Endothelial cell of umbilical vein (primary cell): ENCODE measurements around the gene SOD3. TPM values are rescaled to one million over a fixed set of nuclear protein-coding genes. Genes with fewer than 3 reads are reported as not detected.

Experiments
- BruUV-seq: library from RNA; stranded (reverse); fragments of 400-500 nt; replicated peaks from 2 replicates; lab custom pipeline; 2021; lab: Mats Ljungman, UMichigan
- CTCF ChIA-PET: fragments of 300-600, 350-600 bp; sonication (Branson Sonifier 250); formaldehyde crosslinking; loops from one replicate; lab custom pipeline; 2021; ENCODE audit warnings: antibody characterized with exemption, inconsistent platforms; lab: Charles Lee
- POLR2A ChIA-PET: fragments of 300-600, 350-600 bp; sonication (Branson Sonifier 250); formaldehyde crosslinking; loops from one replicate; lab custom pipeline; 2021; ENCODE audit warnings: antibody characterized with exemption, inconsistent platforms; lab: Charles Lee
- DNase-seq: peaks from one replicate; pipeline ENCODE4 v3.0.0-alpha.2; 2011; ENCODE audit warnings: low read depth, low spot score
- FAIRE-seq: peaks from 2 replicates; lab custom pipeline; 2011; peaks lifted over from hg19 to GRCh38; lab: Jason Lieb, UNC
- H2AFZ ChIP-seq: 2 replicates; pipeline ENCODE4 v1.6.0; 2012; ENCODE audit warnings: low read depth, low read length, control low read depth, inconsistent platforms
- H3K27ac ChIP-seq: 2 replicates; pipeline ENCODE4 v1.5.1; 2011; ENCODE audit warnings: low read depth, mild to moderate bottlenecking, control low read depth, low read length, moderate library complexity; ENCODE audit not compliant: insufficient read depth
- H3K27me3 ChIP-seq, 2 experiments: 2 replicates each; pipeline versions ENCODE4 v1.6.0 to v1.6.1; 2011; ENCODE audit warnings: low read length in 2 of 2, mixed read lengths in 1 of 2; ENCODE audit not compliant: control insufficient read depth in 2 of 2, insufficient read depth in 2 of 2
- H3K36me3 ChIP-seq, 2 experiments: 2 replicates in 1 of 2; 3 replicates in 1 of 2; pipeline ENCODE4 v1.5.1; 2011; ENCODE audit warnings: low read length in 2 of 2, mild to moderate bottlenecking in 1 of 2, moderate library complexity in 1 of 2; ENCODE audit not compliant: control insufficient read depth in 2 of 2, insufficient read depth in 2 of 2; ENCODE audit errors: extremely low read depth in 1 of 2
- H3K4me1 ChIP-seq: 3 replicates; pipeline ENCODE4 v1.5.1; 2011; ENCODE audit warnings: mild to moderate bottlenecking, low read length; ENCODE audit not compliant: control insufficient read depth, insufficient read depth; ENCODE audit errors: extremely low read depth
- H3K4me2 ChIP-seq: 2 replicates; pipeline ENCODE4 v1.6.1; 2011; ENCODE audit warnings: low read length, control low read depth, mixed read lengths; ENCODE audit not compliant: insufficient read depth
- H3K4me3 ChIP-seq, 3 experiments: fragments of 200-600 bp in 1 of 3; sonication (generic), shearing (Covaris generic) in 1 of 3; replicated peaks in 1 of 3; 2 replicates each; pipeline ENCODE4 v1.5.1; 2011 to 2016; ENCODE audit warnings: control low read depth in 3 of 3, low read length in 3 of 3, mild to moderate bottlenecking in 2 of 3, inconsistent platforms in 1 of 3, low read depth in 1 of 3, moderate library complexity in 1 of 3; ENCODE audit not compliant: insufficient read depth in 1 of 3
- H3K79me2 ChIP-seq: 2 replicates; pipeline ENCODE4 v1.6.0; 2012; ENCODE audit warnings: low read length, inconsistent platforms; ENCODE audit not compliant: control insufficient read depth, insufficient read depth
- H3K9ac ChIP-seq: replicated peaks from 2 replicates; pipeline ENCODE3; 2011; ENCODE audit warnings: low read length, control low read depth; ENCODE audit not compliant: insufficient read depth; ENCODE audit errors: extremely low read depth
- H3K9me1 ChIP-seq: replicated peaks from 3 replicates; pipeline ENCODE4 v1.6.0; 2011; ENCODE audit warnings: mild to moderate bottlenecking, low read length; ENCODE audit not compliant: control insufficient read depth, insufficient read depth; ENCODE audit errors: extremely low read depth
- H3K9me3 ChIP-seq: replicated peaks from 2 replicates; pipeline ENCODE4 v1.5.1; 2012; ENCODE audit warnings: low read length, inconsistent platforms; ENCODE audit not compliant: control insufficient read depth, insufficient read depth
- H4K20me1 ChIP-seq: replicated peaks from 2 replicates; pipeline ENCODE3; 2011; ENCODE audit warnings: mild to moderate bottlenecking, low read length; ENCODE audit not compliant: control insufficient read depth, insufficient read depth; ENCODE audit errors: extremely low read depth
- CTCF ChIP-seq, 2 donors: IDR thresholded peaks; 1 replicate in 1 of 2; 2 replicates in 1 of 2; pipeline ENCODE4 v1.5.1; 2011; ENCODE audit warnings: low read length in 2 of 2, mild to moderate bottlenecking in 2 of 2, moderate library complexity in 2 of 2, control low read depth in 1 of 2, inconsistent platforms in 1 of 2, low read depth in 1 of 2; ENCODE audit not compliant: insufficient read depth in 1 of 2; ENCODE audit errors: extremely low read depth in 1 of 2
- EZH2 ChIP-seq: IDR thresholded peaks from 2 replicates; pipeline ENCODE4 v1.6.1; 2012; ENCODE audit warnings: borderline replicate concordance, low read depth, mild to moderate bottlenecking, moderate library complexity, low read length, inconsistent platforms; ENCODE audit not compliant: severe bottlenecking
- FOS ChIP-seq: IDR thresholded peaks from 2 replicates; pipeline ENCODE4 v1.6.1; 2011; ENCODE audit warnings: mild to moderate bottlenecking, low read length, moderate library complexity, borderline replicate concordance; ENCODE audit not compliant: insufficient read depth
- GATA2 ChIP-seq: IDR thresholded peaks from 2 replicates; pipeline ENCODE4 v1.7.0; 2011; ENCODE audit warnings: low read depth, mild to moderate bottlenecking, moderate library complexity, mixed read lengths, low read length; ENCODE audit not compliant: insufficient read length, insufficient read depth
- JUN ChIP-seq: IDR thresholded peaks from 2 replicates; pipeline ENCODE4 v1.6.1; 2011; ENCODE audit warnings: borderline replicate concordance, low read depth; ENCODE audit not compliant: insufficient read length, insufficient read depth
- MAX ChIP-seq: IDR thresholded peaks from 2 replicates; pipeline ENCODE4 v1.6.1; 2011; ENCODE audit not compliant: insufficient read depth, insufficient read length
- MYC ChIP-seq: IDR thresholded peaks from one replicate; pipeline ENCODE4 v1.6.1; 2011; ENCODE audit warnings: mild to moderate bottlenecking, low read depth, low read length
- POLR2A ChIP-seq: IDR thresholded peaks from 2 replicates; pipeline ENCODE4 v1.6.1; 2012; ENCODE audit warnings: low read depth, mild to moderate bottlenecking, control low read depth, low read length
- POLR2AphosphoS5 ChIP-seq: IDR thresholded peaks from 2 replicates; pipeline ENCODE4 v1.6.1; 2012; ENCODE audit warnings: low read depth, mild to moderate bottlenecking, control low read depth, low read length, moderate library complexity; ENCODE audit not compliant: insufficient read depth
- dilution Hi-C: fragments of 300-500 bp; cut with MboI; formaldehyde crosslinking; loops from one replicate; pipeline ENCODE4 v1.15.0; 2019; ENCODE audit warnings: low sequenced_read_pairs; ENCODE audit not compliant: extremely low pct_ligation_motif_present
- intact Hi-C: fragments of 100-400 bp; cut with micrococcal nuclease; formaldehyde crosslinking; loops from one replicate; pipeline ENCODE4 v1.10.0; 2022
- polyA plus RNA-seq, 4 experiments: library from polyadenylated mRNA; depleted of rRNA in 3 of 4; stranded (reverse) in 3 of 4; unstranded in 1 of 4; fragments of >200 nt; gene quantifications; 2 replicates each; pipeline versions ENCODE4 v1.2.1 to v1.2.3, GENCODE V29; 2011 to 2012; ENCODE audit warnings: missing spikeins in 1 of 4
- total RNA-seq: library from RNA; stranded (reverse); gene quantifications from 2 replicates; pipeline ENCODE4 v1.2.3, GENCODE V29; 2021

The SOD3 gene
- total and polyA plus RNA-seq, 2 donors (not counting 3 experiments of a cell fraction or from before 2014, with no cell fraction given): not detected

GRCh38 chr4:24802648-24803047 lies 7.3 kb downstream of the SOD3 start:
- Histone ChIP-seq H3K36me3 (no peaks in the 10 kb centered on the region), H3K4me2 (no peak overlapping the region), H3K9me3 (no peaks in the 10 kb centered on the region), H3K27ac (no peak overlapping the region), H3K9ac (no peak overlapping the region), H4K20me1 (no peaks in the 10 kb centered on the region), H3K4me3 (no peak overlapping the region), H3K9me1 (no peaks in the 10 kb centered on the region), H3K79me2 (no peaks in the 10 kb centered on the region), H2AFZ (no peak overlapping the region), H3K27me3 (peaks cover 41 to 43% of the 10 kb centered on the region in 2 experiments), H3K4me1 (no peaks in the 10 kb centered on the region)
- BruUV-seq: no TSS peak
- ChIA-PET CTCF (interaction anchor here (1.5 kb wide), 1 partner anchor 9 kb away, joined by 6 read pairs; no protein-coding TSS in a partner anchor), POLR2A (no interaction called here)
- no peak for TF ChIP-seq MYC
- no peak for TF ChIP-seq GATA2
- intact Hi-C loops (no loop called here), dilution Hi-C loops (no loop called here)
- FAIRE-seq: no peak
- no peak for DNase-seq

GRCh38 chr4:24805067-24805466 lies 9.7 kb downstream of the SOD3 start:
- POLR2A ChIA-PET: no interaction called here
- no TSS peak for BruUV-seq
- intact Hi-C loops (no loop called here), dilution Hi-C loops (no loop called here)
- Histone ChIP-seq H3K9ac (no peak overlapping the region), H3K4me1 (no peaks in the 10 kb centered on the region), H3K79me2 (no peaks in the 10 kb centered on the region), H3K36me3 (no peaks in the 10 kb centered on the region), H3K4me3 (no peak overlapping the region), H3K9me3 (no peaks in the 10 kb centered on the region), H3K4me2 (no peak overlapping the region), H2AFZ (no peak overlapping the region), H3K27ac (no peak overlapping the region), H3K27me3 (peaks cover 24% of the 10 kb centered on the region in 2 experiments), H4K20me1 (no peaks in the 10 kb centered on the region), H3K9me1 (no peaks in the 10 kb centered on the region)
- TF ChIP-seq JUN (no peak), MAX (no peak), GATA2 (no peak), FOS (no peak), MYC (no peak), POLR2A (no peak), POLR2AphosphoS5 (no peak), EZH2 (no peak), CTCF (IDR thresholded peaks at IDR 0.05; ENCODE audit: extremely low read depth in 1 of 2, insufficient read depth in 1 of 2, low read depth in 1 of 2, low read length in 2 of 2) (no peak)
- CTCF ChIA-PET: interaction anchor here (1.5 kb wide), 1 partner anchor 9 kb away, joined by 3 read pairs; the partner anchor contains the start of gene SOD3
- DNase-seq: no peak
- FAIRE-seq: no peak
